Measurements from ENCODE around the gene NADK. TPM values are rescaled to one million over a fixed set of nuclear protein-coding genes. Genes with fewer than 3 reads are reported as not detected.
A peak's percentile ranks its signal among the peaks of the same experiment; 100 is the strongest.

NADK gene
- total and polyA plus RNA-seq, 2 of the 13 experiments (the other 11 are each of a cell fraction or from before 2014, with no cell fraction given): 56.6 to 60.1 TPM

DNA sequence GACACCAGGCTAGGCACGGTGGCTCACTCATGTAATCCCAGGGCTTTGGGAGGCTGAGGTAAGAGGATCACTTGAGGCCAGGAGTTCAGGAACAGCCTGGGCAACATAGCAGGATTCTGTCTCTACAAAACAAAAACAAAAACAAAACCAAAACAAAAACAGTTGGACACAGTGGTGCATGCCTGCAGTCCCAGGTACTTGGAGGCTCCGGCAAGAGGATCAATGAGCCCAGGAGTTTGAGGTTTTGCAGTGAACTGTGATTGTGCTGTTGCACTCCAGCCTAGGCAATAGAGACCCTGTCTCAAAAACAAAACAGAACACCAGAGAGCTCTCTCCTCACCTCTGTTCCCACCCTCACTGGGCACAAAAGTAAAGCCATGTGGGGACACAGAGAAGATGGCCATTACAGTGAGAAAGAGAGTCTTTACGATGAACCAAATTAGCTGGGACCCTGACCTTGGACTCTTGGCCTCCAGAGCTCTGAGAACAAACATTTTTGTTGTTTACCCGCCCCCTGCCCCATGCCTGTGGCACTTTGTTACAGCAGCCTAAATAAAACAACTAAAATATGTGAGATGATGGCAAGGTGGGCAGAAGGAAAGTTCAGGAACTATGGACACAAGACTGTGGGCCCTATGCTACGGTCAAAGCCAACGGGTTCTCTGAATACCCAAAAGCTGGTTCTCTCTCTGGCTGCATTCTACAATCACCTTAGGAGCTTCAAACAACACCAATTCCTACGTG, 9.8 kb downstream of the NADK start (continued):
- TF ChIP-seq, protein P1, sequence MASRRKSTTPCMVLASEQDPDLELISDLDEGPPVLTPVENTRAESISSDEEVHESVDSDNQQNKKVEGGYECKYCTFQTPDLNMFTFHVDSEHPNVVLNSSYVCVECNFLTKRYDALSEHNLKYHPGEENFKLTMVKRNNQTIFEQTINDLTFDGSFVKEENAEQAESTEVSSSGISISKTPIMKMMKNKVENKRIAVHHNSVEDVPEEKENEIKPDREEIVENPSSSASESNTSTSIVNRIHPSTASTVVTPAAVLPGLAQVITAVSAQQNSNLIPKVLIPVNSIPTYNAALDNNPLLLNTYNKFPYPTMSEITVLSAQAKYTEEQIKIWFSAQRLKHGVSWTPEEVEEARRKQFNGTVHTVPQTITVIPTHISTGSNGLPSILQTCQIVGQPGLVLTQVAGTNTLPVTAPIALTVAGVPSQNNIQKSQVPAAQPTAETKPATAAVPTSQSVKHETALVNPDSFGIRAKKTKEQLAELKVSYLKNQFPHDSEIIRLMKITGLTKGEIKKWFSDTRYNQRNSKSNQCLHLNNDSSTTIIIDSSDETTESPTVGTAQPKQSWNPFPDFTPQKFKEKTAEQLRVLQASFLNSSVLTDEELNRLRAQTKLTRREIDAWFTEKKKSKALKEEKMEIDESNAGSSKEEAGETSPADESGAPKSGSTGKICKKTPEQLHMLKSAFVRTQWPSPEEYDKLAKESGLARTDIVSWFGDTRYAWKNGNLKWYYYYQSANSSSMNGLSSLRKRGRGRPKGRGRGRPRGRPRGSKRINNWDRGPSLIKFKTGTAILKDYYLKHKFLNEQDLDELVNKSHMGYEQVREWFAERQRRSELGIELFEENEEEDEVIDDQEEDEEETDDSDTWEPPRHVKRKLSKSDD (CRISPR knock-in tag; IDR thresholded peaks at IDR 0.05; ENCODE audit: low read depth): no peak
- TF ChIP-seq, protein P2, sequence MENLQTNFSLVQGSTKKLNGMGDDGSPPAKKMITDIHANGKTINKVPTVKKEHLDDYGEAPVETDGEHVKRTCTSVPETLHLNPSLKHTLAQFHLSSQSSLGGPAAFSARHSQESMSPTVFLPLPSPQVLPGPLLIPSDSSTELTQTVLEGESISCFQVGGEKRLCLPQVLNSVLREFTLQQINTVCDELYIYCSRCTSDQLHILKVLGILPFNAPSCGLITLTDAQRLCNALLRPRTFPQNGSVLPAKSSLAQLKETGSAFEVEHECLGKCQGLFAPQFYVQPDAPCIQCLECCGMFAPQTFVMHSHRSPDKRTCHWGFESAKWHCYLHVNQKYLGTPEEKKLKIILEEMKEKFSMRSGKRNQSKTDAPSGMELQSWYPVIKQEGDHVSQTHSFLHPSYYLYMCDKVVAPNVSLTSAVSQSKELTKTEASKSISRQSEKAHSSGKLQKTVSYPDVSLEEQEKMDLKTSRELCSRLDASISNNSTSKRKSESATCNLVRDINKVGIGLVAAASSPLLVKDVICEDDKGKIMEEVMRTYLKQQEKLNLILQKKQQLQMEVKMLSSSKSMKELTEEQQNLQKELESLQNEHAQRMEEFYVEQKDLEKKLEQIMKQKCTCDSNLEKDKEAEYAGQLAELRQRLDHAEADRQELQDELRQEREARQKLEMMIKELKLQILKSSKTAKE (CRISPR knock-in tag; IDR thresholded peaks at IDR 0.05; ENCODE audit: borderline replicate concordance): no peak
- TF ChIP-seq ZNF138 (CRISPR knock-in tag; IDR thresholded peaks at IDR 0.05; ENCODE audit: low read depth): no peak
- TF ChIP-seq KAT2B (IDR thresholded peaks at IDR 0.05; ENCODE audit: borderline replicate concordance, low read depth, low read length): no peak
- no peak for TF ChIP-seq ATF1 (CRISPR knock-in tag; IDR thresholded peaks at IDR 0.05)
- TF ChIP-seq RBM39 (IDR thresholded peaks at IDR 0.05; ENCODE audit: low read depth, low read length, poor library complexity, severe bottlenecking): no peak
- no peak for TF ChIP-seq ZFP1 (CRISPR knock-in tag; IDR thresholded peaks at IDR 0.05)
- TF ChIP-seq KLF12 (CRISPR knock-in tag; IDR thresholded peaks at IDR 0.05; ENCODE audit: borderline replicate concordance): no peak
- TF ChIP-seq, protein P3, sequence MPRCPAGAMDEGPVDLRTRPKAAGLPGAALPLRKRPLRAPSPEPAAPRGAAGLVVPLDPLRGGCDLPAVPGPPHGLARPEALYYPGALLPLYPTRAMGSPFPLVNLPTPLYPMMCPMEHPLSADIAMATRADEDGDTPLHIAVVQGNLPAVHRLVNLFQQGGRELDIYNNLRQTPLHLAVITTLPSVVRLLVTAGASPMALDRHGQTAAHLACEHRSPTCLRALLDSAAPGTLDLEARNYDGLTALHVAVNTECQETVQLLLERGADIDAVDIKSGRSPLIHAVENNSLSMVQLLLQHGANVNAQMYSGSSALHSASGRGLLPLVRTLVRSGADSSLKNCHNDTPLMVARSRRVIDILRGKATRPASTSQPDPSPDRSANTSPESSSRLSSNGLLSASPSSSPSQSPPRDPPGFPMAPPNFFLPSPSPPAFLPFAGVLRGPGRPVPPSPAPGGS (CRISPR knock-in tag; IDR thresholded peaks at IDR 0.05): 0 out of 2 replicates have a peak, but pooled peaks have one; percentile 34
- TF ChIP-seq, protein P4, sequence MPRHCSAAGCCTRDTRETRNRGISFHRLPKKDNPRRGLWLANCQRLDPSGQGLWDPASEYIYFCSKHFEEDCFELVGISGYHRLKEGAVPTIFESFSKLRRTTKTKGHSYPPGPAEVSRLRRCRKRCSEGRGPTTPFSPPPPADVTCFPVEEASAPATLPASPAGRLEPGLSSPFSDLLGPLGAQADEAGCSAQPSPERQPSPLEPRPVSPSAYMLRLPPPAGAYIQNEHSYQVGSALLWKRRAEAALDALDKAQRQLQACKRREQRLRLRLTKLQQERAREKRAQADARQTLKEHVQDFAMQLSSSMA (CRISPR knock-in tag; IDR thresholded peaks at IDR 0.05): no peak
- TF ChIP-seq, protein P5, sequence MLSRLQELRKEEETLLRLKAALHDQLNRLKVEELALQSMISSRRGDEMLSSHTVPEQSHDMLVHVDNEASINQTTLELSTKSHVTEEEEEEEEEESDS (CRISPR knock-in tag; IDR thresholded peaks at IDR 0.05; ENCODE audit: borderline replicate concordance): no peak
- no peak for TF ChIP-seq IRX3 (CRISPR knock-in tag; IDR thresholded peaks at IDR 0.05; ENCODE audit: borderline replicate concordance, low read depth)
- no peak for TF ChIP-seq ATF7 (IDR thresholded peaks at IDR 0.05)
- TF ChIP-seq ATF7 (CRISPR knock-in tag; IDR thresholded peaks at IDR 0.05): no peak
- no peak for TF ChIP-seq SIX4 (CRISPR knock-in tag; IDR thresholded peaks at IDR 0.05)
- TF ChIP-seq PCBP2 (optimal IDR thresholded peaks at IDR 0.05; ENCODE audit: low read depth, low read length, poor library complexity, severe bottlenecking): no peak
- TF ChIP-seq GABPB1 (CRISPR knock-in tag; IDR thresholded peaks at IDR 0.05): no peak
- TF ChIP-seq ZNF232 (CRISPR knock-in tag; IDR thresholded peaks at IDR 0.05; ENCODE audit: borderline replicate concordance): no peak
- TF ChIP-seq POLR2AphosphoS2 (IDR thresholded peaks at IDR 0.05; ENCODE audit: low read depth, low read length): no peak
- TF ChIP-seq RFX1 (IDR thresholded peaks at IDR 0.05): no peak

All from HepG2 (cell line).